Measurements from ENCODE around the gene SNX7.

Gene SNX7

GRCh38 chr1:98797506-98797905 is 136.0 kb downstream of the SNX7 start:
- TF ChIP-seq POU6F1 (CRISPR knock-in tag; IDR thresholded peaks at IDR 0.05; ENCODE audit: borderline replicate concordance, low read depth) (no peak), PPARA (CRISPR knock-in tag; IDR thresholded peaks at IDR 0.05; ENCODE audit: borderline replicate concordance) (no peak), ZNF565 (CRISPR knock-in tag; conservative IDR thresholded peaks at IDR 0.05; ENCODE audit: low read depth) (no peak)
- ATAC-seq = no peak
